Spleen (tissue), 7 donors: ENCODE data around the gene THAP9.

Experiments
- CTCF ChIP-seq, 11 experiments: fragments of 200-600 bp in 7 of 11; fragments of 450-650 bp in 4 of 11; sonication (generic) in 4 of 11; IDR thresholded peaks in 8 of 11; conservative IDR thresholded peaks in 3 of 11; 1 replicate in 7 of 11; 2 replicates in 4 of 11; pipeline versions ENCODE4 v1.4.0 to v1.8.0; 2016 to 2021; ENCODE audit warnings: antibody characterized with exemption in 11 of 11, inconsistent platforms in 4 of 11, mild to moderate bottlenecking in 1 of 11
- POLR2A ChIP-seq, 3 donors: fragments of 450-650 bp; IDR thresholded peaks; one replicate each; pipeline ENCODE4 v1.5.1; 2017; ENCODE audit warnings: antibody characterized with exemption in 3 of 3, mild to moderate bottlenecking in 1 of 3
- POLR2AphosphoS5 ChIP-seq, 3 donors: sonication (generic); formaldehyde crosslinking; IDR thresholded peaks; one replicate each; pipeline ENCODE4 v1.5.1; 2017; ENCODE audit warnings: antibody characterized with exemption in 3 of 3
- donor health status: DM: no; HTN: no; CAD: no; lungs with moderate emphysema.
- donor health status: DM: no; HTN: no; CAD: no.
- donor health status: DM: no; HTN: no; CAD: no.

GRCh38 chr4:82865592-82865991, 34.9 kb upstream of the THAP9 start:
- TF ChIP-seq CTCF (IDR thresholded peaks at IDR 0.05 in 8 of 11, conservative IDR thresholded peaks at IDR 0.05 in 3 of 11): no peak
- TF ChIP-seq POLR2A (IDR thresholded peaks at IDR 0.05): no peak
- no peak for TF ChIP-seq POLR2AphosphoS5 (IDR thresholded peaks at IDR 0.05)
